GM12874 (cell line): ENCODE data around the gene MAD1L1.

Experiments
- CTCF ChIP-seq: IDR thresholded peaks from 2 replicates; pipeline ENCODE4 v1.5.1; 2011; ENCODE audit warnings: low read depth, mild to moderate bottlenecking, control low read depth, low read length, moderate library complexity; ENCODE audit not compliant: insufficient read depth

The MAD1L1 gene

GRCh38 chr7:2036786-2037185 is 196.0 kb downstream of the MAD1L1 start:
- no peak for TF ChIP-seq CTCF

- no peak for TF ChIP-seq CTCF
These were observed 198.2 kb downstream of the MAD1L1 start for GRCh38 chr7:2034291-2035201.

GRCh38 chr7:2033586-2034135 is 199.1 kb downstream of the MAD1L1 start:
- no peak for TF ChIP-seq CTCF

- no peak for TF ChIP-seq CTCF
These were observed 199.8 kb downstream of the MAD1L1 start for GRCh38 chr7:2032876-2033407.

GRCh38 chr7:2032030-2032875 is 200.5 kb downstream of the MAD1L1 start:
- TF ChIP-seq CTCF: no peak

GRCh38 chr7:2031451-2031845 is 201.3 kb downstream of the MAD1L1 start:
- TF ChIP-seq CTCF: no peak
